Endometrium (tissue), 2 donors: ENCODE measurements around the gene CUL2.
"Not testable (repeated sequence)": the region's sequence is repeated elsewhere in the genome, so short reads cannot be mapped to it uniquely, and the experiment has no call there.

Experiments
- FAIRE-seq: peaks from 2 replicates; lab custom pipeline; 2012; peaks lifted over from hg19 to GRCh38; lab: Jason Lieb, UNC
- donor health status: control.
- donor health status: control.

The CUL2 gene

GRCh38 chr10:35079763-35080162 lies 10.4 kb downstream of the CUL2 start:
- FAIRE-seq: no peak

DNA sequence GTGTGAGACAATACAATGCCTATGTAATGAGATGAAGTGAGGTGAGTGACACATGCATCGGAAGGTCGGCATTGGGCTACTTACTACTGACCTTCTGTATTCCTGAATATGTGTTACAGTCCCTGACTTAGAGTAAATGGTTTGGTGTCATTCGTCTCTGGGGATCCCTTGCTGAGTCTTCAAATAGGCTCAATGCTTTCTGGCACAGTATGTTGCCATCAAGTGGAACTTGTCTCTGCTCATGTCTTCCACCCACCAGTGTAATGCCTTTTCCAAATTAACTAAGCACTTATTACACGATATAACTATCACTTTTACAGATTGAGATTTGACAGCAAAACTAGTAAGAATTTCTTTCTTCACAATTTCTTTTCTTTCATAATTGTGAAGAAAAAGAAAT lies 10.9 kb downstream of the CUL2 start:
- FAIRE-seq: no peak

- FAIRE-seq: no peak
These were observed 14.9 kb downstream of the CUL2 start for GRCh38 chr10:35075228-35075627.

- no peak for FAIRE-seq
These were observed 15.9 kb downstream of the CUL2 start for GRCh38 chr10:35074266-35074665.

DNA sequence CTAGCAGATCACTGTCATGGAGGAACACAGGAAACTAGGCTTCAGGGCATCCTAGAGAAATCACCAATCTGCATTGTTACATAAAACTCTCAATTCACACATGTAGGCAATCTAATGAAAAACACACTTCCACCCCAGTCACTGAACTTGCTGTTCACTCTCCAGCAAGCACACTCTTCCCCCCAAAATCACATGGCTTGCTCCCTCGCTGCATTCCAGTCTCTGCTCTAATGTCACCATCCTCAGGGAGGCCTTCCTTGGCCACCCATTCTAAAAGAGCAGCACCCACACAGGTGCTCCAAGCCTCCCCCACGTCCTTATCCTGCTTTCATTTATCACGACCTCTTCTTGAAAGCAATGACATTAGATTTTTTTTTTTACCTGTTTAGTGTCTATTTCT lies 19.6 kb downstream of the CUL2 start:
- FAIRE-seq: no peak

DNA sequence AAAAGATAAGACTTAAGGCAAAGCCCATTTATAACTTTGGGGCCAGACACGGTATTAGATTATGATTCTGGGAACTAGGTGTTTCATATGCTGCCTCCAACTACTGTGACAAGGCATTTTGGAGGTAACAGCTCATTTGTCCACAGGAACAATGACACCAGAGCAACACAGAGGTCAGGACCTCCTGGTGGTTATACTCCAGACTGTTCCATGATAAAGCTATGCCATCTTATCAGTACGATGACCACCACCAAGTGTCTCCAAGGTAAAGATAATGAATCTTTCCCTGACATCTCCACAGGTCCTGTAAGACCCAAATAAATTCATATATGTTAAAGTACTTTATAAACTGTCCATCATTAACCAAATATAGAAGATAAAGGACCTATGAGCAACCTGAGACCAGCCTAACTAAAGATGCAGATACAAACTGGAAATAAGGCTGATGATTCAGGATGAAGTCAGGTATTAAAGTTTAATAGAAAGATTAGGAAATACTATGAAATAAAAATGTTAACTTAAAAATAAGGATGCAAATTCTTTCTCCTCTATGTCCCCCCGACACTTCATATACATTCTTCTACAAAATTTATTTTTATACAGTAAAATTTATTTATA lies 26.2 kb downstream of the CUL2 start:
- FAIRE-seq: no peak

- FAIRE-seq: no peak
These were observed 30.7 kb downstream of the CUL2 start for GRCh38 chr10:35059481-35059880.

- FAIRE-seq: no peak
These were observed 31.5 kb downstream of the CUL2 start for GRCh38 chr10:35058686-35059085.

- FAIRE-seq: no peak
These were observed 32.0 kb downstream of the CUL2 start for GRCh38 chr10:35058134-35058533.

- no peak for FAIRE-seq
These were observed 33.5 kb downstream of the CUL2 start for GRCh38 chr10:35056686-35057085.

- no peak for FAIRE-seq
These were observed 34.0 kb downstream of the CUL2 start for GRCh38 chr10:35056133-35056532.

DNA sequence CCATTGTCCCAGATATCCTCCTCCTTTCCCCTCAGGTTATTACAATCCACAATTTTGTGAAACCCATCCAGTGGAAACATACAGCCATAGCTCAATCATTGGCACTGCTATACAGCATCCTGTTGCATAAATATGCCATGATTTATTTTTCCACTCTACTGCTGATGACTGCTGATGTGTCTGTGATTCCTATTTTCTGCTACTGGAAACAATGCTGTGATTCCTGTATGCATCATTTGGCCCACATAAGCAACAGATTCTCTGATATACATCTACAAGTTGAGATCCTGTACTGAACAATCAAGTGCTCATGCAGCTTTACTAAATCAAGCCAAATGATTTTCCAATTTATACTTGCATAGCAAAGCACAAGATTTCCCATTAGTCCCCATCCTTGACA lies 39.6 kb downstream of the CUL2 start:
- no peak for FAIRE-seq

- no peak for FAIRE-seq
These were observed 44.1 kb downstream of the CUL2 start for GRCh38 chr10:35046074-35046473.

DNA sequence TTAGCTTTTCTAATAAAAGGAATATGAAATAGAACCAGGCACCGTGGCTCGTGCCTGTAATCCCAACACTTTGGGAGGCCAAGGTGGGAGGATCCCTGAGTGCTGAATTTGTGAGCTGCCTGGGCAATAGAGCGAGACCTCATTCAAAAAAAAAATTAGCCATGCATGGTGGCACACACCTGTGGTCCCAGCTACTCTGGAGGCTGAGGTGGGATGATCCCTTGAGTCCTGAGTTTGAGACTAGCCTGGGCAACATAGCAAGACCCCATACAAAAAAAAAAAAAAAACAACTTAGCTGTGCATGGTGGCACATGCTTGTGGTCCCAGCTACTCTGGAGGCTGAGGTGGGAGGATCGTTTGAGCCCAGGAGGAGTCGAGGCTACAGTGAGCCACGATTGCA lies 44.9 kb downstream of the CUL2 start:
- FAIRE-seq: not testable (repeated sequence)

- no peak for FAIRE-seq
These were observed 46.3 kb downstream of the CUL2 start for GRCh38 chr10:35043796-35044344.

DNA sequence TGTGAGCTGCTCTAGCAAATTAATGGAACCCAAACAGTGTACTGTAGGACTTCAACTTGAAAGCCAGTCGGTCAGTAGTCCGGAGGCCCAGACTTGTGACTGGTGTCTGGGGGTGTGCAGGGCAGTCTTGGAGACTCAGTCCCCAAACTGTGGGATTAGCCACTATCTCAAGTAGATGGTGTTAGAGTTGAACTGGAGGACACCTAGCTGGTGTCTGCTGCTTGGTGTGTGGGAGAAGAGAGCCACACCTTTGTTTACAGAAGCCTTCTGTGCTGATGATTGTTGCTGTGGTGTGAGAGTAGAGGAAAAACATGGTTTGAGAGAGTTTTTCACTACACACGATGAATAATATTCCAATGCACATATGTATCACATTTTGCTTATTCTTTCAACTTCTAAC lies 47.4 kb downstream of the CUL2 start:
- FAIRE-seq: no peak

GRCh38 chr10:35041502-35041879 lies 48.6 kb downstream of the CUL2 start:
- FAIRE-seq: no peak

GRCh38 chr10:35040760-35041501 lies 49.2 kb downstream of the CUL2 start:
- no peak for FAIRE-seq

GRCh38 chr10:35037104-35037503 lies 53.0 kb downstream of the CUL2 start:
- FAIRE-seq: no peak

DNA sequence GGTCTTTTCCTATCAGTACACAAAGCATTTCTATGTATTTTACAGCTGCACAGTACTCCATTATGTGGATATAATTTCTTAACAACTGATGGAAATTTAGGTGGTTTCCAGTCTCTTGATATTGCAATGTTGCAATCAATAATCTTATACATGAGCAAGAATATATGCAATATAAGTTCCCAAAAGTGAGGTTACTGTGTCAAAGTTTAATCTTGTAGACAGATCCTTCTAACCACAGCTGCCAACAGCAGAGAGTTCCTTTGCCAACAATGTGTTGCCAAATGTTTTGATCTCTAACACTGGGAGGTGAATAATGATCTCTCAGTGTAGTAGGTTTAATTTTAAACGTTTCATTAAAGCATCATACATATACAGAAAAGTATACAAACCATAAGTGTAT lies 54.5 kb downstream of the CUL2 start:
- no peak for FAIRE-seq

DNA sequence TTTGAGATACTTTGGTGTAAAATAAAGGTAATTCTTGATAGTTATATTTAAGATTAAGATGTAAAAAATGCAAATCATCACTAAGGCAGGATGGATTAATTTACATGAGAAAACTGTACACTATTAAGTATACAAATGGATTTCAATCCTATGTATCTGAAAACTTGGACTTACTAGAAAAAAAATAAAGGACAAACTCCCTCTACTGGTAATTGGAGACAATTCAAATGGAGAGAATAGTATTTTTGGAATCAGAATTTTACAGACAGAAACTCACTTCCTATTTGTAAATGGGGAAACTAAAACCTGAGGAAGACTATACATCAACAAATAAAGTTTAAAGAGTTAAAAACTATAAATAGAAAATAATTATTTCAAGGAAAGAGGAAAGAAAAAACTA lies 62.6 kb downstream of the CUL2 start:
- FAIRE-seq: peak; percentile 82

- no peak for FAIRE-seq
These were observed 64.2 kb downstream of the CUL2 start for GRCh38 chr10:35025916-35026315.

GRCh38 chr10:35020481-35020880 lies 69.7 kb downstream of the CUL2 start:
- no peak for FAIRE-seq
